Activated T-helper 1 cell treated with anti-CD3 and anti-CD28 coated beads, Interleukin-2, amount 50 U/mL, for 16 hours (primary cell): ENCODE measurements around the gene TUBB6.

ENCODE experiments used
- DNase-seq, 2 donors: peaks; one replicate each; pipeline ENCODE4 v3.0.0-alpha.2; 2020; ENCODE audit warnings: low read depth in 1 of 2, low spot score in 1 of 2

TUBB6 gene

DNA sequence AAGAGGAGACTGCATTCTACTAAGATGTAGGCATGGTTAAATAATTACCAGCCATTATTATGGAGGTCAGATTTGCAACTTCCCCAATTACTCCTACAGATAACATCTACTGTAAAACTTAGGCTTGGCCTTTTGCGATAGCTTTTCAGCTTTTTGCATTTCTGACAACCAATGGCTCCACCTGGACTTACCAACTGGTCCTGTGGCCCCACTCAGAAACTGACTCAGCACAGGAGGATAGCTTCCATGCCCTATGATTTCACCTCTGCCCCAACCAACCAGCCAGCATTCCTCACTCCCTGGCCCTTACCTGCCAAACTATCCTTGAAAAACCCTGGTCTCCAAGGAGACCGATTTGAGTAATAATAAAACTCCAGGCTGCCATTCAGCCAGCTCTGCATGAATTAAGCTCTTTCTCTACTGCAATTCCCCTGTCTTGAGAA lies 28.2 kb downstream of the TUBB6 start:
- no peak for DNase-seq

DNA sequence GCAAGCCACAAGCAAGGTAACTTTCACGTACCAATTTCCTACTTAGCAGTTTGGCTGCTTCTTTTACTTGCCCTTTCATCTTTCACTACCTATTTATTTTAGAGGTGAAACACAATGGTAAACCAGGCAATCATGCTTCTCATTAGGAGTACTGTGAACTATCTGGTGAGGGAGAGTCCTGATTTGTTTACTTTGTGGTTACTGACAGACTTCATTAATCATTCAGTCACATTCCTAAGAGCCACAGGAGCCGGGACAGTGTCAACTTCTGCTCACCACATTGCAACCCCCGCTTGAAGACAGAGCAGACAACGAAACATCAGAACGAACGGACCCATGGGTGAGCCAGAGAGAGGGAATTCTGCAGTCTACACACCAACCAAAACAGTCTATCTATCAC lies 28.8 kb downstream of the TUBB6 start:
- DNase-seq: no peak

DNA sequence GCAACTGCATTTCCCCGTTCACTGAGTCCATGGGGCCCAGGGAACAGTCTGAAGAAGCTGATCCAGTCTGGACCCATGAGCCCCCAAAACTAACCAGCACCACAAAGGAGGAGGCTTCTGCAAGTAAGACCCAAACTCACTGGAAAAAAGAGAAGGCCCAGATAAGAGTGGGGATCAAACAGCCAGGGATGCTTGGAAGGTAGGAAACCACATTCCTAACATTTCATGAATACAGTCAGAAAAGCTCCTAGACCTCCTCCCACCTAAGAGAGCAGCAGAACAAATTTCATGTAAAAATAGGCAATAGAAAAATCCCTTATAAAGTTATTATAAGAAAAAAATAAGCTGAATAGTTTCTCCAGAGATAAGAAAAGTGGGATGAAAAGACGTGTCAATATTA lies 30.3 kb downstream of the TUBB6 start:
- DNase-seq: no peak

DNA sequence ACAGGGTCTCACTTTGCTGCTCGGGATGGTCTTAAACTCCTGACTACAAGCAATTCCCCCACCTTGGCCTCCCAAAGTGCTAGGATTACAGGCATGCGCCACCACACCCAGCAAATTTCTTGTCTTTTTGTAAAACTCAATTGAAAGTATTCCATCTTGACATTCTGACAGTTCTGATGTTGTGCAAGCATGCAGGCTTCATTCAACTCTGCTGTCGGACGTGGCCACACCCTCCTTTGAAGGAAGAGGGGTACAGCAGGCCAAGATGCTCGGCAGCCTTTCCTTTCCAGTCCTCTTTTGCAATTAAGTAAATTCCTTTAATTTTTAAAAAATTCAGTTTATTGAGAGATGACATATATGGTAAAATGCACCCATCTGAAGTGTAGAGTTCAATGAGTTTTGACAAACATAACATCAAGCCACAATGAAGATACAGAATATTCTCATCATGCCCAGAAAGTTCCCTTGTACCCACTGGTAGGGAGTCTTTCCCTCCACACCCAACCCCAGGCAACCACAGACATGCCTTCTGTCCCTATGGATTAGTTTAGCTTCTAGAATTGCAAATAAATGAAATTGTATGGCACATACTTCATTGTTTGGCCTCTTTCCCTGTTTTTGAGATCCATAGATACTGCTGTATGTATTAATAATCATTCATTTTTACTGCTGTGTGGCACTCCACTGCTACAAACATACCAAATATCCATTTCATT lies 33.1 kb downstream of the TUBB6 start:
- no peak for DNase-seq

DNA sequence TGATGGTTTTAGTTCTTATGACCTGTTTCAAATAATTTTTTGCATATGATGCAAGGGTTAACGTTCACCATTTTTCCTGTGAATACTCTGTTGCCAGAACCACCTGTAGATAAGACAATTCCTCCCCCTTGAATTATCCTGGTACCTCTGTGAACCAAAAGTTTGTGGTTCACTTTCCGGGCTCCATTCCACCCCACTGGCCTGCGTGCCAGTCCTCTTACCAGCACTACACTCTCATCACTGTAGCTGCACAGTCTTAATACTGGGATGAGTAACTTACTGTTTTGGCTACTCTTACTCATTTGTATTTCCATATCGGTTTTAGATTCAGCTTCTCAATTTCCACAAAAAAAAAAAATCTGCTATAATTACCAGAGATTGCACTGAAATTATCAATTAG lies 34.6 kb downstream of the TUBB6 start:
- DNase-seq: no peak

DNA sequence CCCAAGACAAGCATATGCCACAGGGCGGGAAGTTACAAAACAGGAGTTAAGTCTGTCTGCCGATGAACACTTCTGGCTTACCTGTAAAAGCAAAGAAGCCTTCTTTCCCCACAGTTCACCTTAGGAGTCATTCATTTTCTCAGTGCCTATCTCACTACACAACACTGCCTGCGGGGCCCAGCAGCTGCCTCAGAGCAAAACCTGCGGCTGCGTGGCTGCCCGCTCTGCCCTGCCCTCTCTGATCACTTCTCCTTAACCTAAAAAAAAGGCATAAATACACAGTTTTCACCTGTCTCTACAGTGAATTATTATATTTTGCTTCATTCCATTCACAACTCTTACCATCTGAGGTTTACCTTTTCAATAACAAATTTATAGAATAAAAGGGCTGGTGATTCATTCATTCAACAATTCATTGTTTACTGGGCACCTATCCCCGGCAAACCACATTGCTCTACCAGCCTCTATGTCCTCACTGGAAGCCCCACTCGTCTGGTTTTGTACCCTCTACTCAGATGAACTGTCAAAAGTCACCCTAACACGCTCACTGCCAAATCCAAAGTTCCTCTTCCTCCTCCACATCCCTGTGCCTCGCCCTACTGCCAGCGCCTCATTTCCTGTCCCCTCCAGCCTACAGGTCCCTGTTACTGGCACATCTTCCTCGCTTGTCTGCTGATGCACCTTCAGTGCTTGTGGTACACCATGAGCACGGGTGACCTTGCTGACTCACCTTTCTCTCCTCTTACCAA lies 37.6 kb downstream of the TUBB6 start:
- DNase-seq: no peak

DNA sequence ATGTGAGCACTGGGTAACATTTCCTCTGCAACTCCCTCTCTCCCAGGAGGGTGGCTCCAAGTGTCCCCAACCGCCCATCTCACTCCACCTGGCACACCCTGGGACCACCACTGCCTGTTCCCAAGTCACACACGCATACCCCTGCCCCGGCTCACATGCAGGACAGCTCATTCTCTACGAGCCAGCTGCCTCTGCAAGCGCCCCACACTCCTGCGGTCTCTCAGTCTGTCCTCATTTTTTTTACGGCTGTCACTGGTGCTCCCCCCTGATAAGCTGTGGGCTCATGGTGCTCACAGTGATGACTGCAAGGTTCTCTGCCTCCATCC lies 38.2 kb downstream of the TUBB6 start:
- DNase-seq: no peak

DNA sequence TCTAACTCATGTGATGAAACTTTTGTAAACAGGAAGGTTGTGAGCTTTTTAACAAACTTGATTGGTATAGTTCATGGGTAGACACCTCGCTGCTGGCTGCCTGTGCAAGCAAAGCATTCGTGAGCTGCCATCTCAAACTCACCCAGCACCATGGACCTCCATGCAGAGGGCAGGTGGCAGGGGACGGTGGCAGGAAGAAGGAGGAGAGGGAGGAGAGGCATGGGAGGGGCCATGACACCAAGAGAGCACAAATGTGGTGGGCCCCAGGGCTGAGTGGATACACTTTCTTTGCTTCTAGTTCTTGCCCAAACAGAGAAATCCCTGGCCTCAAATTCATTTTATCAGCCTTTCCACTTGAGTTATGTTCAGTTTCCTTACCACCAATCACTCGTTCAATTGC lies 39.9 kb downstream of the TUBB6 start:
- DNase-seq: no peak

DNA sequence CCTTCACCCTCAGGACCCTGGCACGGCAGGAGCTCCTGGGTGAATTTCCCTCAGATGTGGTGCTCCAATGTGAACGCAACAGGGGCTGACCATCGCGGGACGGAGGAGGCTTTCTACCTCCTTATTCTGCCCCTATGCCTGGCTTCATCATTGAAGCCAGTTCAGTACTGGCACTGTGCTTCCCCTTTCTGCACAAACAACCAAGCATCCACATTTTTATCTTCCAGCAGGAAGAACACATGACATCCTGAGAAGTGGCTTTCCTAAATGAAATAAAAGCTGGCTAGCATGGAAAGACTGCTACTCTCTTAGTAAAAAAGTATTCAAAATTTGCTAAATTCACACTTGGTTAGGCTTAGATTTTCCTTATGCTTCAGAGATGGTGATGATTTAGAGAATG lies 44.1 kb downstream of the TUBB6 start:
- DNase-seq: no peak

DNA sequence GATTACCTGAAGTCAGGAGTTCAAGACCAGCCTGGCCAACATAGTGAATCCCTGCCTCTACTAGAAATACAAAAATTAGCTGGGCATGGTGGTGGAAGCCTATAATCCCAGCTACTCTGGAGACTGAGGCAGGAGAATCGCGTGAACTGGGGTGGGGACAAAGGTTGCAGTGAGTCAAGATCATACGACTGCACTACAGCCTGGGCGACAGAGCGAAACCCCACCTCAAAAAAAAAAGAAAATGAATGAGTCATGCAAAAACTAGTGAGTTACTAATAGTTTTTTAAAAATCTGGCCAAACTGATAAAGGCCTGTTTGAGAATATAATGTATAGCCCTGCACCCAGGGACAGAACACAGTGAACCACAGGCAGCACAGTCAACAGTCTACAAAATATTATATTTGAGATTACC lies 51.5 kb downstream of the TUBB6 start:
- DNase-seq: no peak

DNA sequence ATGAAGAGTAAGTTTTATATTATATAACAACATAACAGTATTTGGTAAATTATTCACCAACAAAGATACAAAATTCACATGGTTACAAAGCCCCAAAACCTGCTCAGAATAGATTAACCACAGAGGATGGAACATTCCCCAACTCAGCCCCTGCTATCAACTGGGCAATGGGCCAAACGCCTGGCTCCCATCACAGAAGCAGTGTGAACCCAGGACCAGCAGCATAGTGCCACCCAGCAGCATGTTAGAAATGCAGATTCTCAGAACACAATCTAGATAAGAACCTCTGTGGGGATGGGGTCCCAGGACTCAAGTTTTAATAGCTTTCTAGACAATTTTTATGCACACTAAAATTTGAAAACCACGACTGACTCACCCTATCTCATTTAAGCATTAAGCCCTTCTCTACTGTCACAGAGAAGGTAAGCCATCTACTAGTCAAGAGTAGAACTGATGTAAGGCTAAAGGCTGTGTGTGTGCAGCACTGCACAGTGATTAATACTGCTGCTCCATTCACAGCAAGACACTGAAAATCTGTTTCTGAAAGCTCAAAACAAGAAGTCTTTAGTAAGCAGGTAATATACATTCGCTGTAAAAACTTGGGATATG lies 53.8 kb downstream of the TUBB6 start:
- DNase-seq: no peak

DNA sequence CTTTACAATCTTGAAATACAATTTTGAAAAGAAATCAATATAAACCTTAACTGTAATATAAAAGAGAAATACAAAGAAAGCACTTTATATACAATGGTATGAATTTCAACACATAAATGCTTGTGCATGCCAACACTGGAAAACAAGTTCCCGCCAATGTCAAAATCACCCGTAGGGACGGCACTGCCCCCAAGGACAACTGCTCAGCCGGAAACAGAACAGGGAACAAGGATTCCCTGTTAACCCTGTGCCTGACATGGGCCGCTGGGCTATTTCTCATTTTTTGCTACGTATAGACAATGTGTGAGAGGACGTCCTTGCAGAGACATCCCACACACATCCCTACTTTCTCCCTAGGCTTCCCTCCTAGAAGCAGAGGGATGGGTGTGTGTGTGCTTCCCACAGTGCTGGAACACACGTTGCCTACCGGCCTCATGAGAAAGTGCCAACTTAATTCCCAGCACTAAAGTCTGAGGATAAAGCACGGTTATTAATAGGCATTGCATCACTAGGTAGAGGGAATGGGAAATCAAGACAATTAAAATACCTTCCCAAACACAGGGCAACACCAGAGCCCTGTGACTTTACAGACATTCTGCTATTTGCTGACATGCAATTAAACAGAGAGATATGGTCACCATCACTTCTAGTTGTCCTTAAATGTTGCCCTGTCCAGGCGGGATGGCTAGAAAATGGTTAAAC lies 54.6 kb downstream of the TUBB6 start:
- DNase-seq: no peak

DNA sequence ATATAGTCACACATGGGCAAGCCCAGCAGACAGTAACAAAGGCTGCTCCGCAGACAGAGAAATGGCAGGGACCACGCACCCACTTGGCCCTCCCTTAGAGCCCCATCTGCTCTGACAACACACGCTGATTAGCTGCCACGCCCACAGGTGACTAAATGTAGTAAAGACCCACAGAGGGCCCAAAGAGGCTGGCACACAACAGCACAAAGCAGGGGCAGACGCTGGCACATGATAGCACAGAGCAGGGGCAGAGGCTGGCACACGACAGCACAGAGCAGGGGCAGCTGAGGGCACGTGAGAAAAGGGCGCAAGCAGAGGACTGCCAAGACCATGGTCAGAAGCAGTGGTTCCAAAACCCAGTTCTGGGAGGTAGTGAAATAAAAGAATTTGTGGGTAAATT lies 58.3 kb downstream of the TUBB6 start:
- no peak for DNase-seq

DNA sequence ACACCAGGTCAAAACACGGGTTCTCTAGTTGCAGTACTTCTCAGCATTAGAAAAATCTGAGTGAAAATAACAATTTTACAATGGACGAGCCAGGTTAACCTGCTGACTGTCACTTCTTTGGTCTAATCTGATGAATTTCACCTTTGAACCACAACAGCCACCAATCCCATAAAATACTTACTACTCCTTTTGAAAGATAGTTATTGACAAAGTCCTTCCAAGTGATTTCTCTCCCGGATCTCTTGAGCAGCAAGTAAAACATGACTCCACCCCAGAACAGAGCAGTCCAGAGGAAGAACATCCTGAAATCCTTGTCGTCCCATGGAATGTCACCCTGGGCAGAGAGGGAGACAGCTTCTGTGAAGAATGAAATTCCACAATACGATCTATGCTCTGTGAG lies 58.7 kb downstream of the TUBB6 start:
- DNase-seq: no peak

DNA sequence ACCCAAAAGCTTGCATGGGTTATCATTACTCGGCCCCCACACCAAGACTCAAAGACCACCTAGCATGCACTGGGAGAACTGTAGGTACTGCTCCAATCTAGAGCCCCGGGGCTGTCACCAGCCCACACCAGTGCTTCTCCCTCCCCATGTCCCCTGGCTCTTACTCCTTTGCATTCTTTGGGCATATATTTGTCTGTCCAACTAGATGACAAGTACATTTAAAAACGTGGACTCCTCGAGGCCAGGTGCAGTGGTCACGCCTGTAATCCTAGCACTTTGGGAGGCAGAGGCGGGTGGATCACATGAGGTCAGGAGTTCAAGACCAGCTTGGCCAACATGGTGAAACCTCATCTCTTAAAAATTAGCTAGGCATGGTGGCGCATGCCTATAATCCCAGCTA lies 61.2 kb downstream of the TUBB6 start:
- no peak for DNase-seq

DNA sequence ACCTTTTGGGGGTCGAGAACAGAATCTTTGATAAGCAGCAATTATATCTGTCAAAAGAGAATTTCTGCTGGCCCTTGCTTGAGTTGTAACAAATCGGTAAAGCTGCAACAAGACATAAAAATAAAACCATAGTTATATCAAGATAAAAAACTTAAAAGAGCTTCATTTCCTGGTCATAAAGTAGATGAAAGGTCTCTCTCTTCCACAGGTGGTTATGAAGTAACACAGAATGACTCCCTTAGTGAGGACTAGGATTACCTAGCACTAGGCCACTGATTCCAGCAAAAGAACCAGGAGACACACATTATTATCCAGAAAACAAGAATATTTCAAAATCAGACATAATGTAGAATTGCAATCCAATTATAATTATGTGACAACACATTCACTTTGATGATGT lies 63.5 kb downstream of the TUBB6 start:
- DNase-seq: no peak

DNA sequence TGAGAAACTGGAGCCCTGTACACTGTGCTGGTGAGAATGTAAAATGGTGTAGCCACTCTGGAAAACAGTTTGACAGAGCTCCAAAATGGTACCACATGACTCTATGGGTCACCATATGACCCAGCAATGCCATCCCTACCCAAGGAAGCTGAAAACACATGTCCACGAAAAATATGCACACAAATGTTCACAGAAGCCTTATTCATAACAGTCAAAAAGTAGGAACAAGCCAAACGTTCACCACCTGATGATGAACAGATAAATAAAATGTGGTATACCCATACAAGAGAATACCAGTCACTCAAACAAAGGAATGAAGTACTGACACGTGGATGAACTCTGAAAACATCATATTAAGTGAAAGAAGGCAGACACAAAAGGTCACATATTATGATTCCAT lies 64.4 kb downstream of the TUBB6 start:
- no peak for DNase-seq

DNA sequence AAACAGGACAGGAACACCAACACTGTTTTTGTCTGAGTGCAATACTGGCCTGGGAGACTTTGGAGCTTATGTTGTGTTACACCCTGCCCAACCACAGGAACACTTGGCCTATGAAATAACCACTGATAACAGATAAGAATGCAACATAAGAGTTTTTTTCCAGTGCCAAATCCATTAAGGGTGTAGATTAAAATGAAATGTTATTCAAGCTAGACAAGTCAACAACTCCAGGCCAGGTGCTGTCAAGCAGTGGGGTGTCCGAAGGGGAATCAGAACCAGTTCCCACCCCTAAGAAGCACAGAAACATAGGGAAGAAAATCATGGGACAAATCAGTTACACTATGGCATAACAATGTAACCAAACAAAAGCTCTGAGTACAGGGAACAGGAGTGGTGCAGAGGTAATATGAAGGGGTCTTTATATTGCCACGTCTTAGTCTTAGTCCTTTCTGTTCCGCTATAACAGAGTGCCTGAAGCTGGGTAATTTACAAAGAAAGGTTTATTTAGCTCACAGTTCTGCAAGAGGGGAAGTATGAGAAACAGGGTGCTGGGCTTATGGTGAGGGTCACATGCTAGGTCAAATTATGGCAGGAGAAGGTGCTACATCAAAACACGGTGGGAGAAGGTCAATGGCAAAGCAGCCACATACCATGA lies 65.2 kb downstream of the TUBB6 start:
- no peak for DNase-seq

DNA sequence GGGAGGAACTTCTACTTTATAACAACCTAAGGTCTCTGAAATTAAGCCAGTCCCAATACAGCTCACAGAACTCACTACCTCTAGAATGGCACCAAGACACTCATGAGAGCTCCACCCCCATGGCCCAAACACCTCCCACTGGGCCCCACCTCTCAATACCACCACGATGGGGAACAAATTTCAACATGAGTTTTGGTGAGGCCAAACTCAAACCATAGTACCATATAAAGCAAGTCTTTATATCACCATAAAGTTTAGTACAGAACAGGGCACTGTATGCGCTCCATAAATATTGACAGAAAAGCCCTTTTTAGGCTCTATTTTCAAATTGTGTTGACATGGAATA lies 65.7 kb downstream of the TUBB6 start:
- no peak for DNase-seq

DNA sequence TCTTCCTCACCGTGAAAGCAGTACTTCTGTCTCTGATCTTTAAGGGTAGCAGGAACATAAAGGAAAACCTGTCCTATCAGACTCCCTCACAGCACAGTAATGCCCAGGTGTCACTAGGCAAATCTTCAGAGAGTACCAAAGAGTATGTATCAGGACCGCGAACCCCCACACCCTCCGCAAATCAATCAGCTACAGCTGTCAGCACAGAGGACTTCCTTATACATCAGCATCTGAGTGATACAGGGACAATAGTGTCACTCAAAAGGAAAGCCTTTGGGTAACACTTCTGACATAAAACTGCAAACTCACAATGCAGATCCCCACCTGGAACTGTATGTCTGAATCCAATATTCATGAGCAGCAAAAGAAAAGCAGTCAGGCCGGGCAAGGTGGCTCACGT lies 66.4 kb downstream of the TUBB6 start:
- no peak for DNase-seq
